Tongue (tissue), 2 donors: ENCODE data around the gene GATA2. TPM values are rescaled to one million over a fixed set of nuclear protein-coding genes. Genes with fewer than 3 reads are reported as not detected.

Experiments used
- DNase-seq: peaks from one replicate; pipeline ENCODE4 v3.0.0-alpha.2; 2015
- total RNA-seq: library from RNA; depleted of rRNA; stranded (reverse); fragments of >200 nt; gene quantifications from one replicate; pipeline ENCODE4 v1.2.3, GENCODE V29; 2014

Gene GATA2
- total RNA-seq, 1 donor from 2014 or later, result 6.3 TPM

- no peak for DNase-seq
These were observed 36.9 kb downstream of the GATA2 start for GRCh38 chr3:128455786-128456748.

- DNase-seq, result no peak
These were observed 37.9 kb downstream of the GATA2 start for GRCh38 chr3:128455116-128455515.

GRCh38 chr3:128454310-128454618 lies 38.7 kb downstream of the GATA2 start:
- no peak for DNase-seq

- no peak for DNase-seq
These were observed 39.3 kb downstream of the GATA2 start for GRCh38 chr3:128453501-128454309.

GRCh38 chr3:128452678-128453275 lies 40.2 kb downstream of the GATA2 start:
- DNase-seq, result no peak

- DNase-seq, result no peak
These were observed 40.9 kb downstream of the GATA2 start for GRCh38 chr3:128452120-128452519.

GRCh38 chr3:128449111-128449638 lies 43.8 kb downstream of the GATA2 start:
- DNase-seq, result no peak

- no peak for DNase-seq
These were observed 44.5 kb downstream of the GATA2 start for GRCh38 chr3:128448491-128448890.

GRCh38 chr3:128447561-128448013 lies 45.4 kb downstream of the GATA2 start:
- DNase-seq, result no peak

GRCh38 chr3:128446821-128447220 lies 46.2 kb downstream of the GATA2 start:
- no peak for DNase-seq

GRCh38 chr3:128445357-128445756 lies 47.6 kb downstream of the GATA2 start:
- DNase-seq, result no peak

GRCh38 chr3:128443771-128444170 lies 49.2 kb downstream of the GATA2 start:
- DNase-seq, result no peak

- no peak for DNase-seq
These were observed 50.1 kb downstream of the GATA2 start for GRCh38 chr3:128442949-128443348.

GRCh38 chr3:128442070-128442469 lies 50.9 kb downstream of the GATA2 start:
- DNase-seq, result no peak

- no peak for DNase-seq
These were observed 53.8 kb downstream of the GATA2 start for GRCh38 chr3:128439226-128439625.

GRCh38 chr3:128438488-128439072 lies 54.4 kb downstream of the GATA2 start:
- no peak for DNase-seq

- DNase-seq, result no peak
These were observed 56.8 kb downstream of the GATA2 start for GRCh38 chr3:128436214-128436613.

- no peak for DNase-seq
These were observed 57.4 kb downstream of the GATA2 start for GRCh38 chr3:128435561-128435960.

- no peak for DNase-seq
These were observed 57.9 kb downstream of the GATA2 start for GRCh38 chr3:128435058-128435457.

GRCh38 chr3:128434524-128434923 lies 58.5 kb downstream of the GATA2 start:
- DNase-seq, result no peak

GRCh38 chr3:128433837-128434165 lies 59.2 kb downstream of the GATA2 start:
- DNase-seq, result no peak
